ENCODE results near the gene FAM204A.

Gene FAM204A

DNA sequence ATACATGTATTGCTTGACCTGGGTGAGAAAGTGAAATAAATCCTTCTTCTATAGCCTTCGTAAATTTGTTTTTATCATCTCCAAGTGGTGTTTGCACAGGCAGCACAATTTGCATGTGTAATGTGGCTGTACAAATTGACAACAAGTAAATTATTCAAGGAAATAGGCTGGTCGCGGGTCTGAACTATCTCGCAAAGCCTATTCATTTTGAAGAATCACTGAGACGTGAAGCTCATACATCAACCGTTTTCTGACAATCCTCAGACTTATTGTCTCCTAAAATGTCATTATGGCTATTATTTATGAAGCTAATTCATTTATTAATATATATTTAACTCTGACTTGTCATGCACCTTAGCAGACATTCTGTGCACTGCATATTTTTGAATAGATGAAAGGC lies 16.2 kb upstream of the FAM204A start:
- TF ChIP-seq TAF1 (IDR thresholded peaks at IDR 0.05; ENCODE audit: borderline replicate concordance, insufficient read depth, low read length) (no peak), POLR2AphosphoS5 (IDR thresholded peaks at IDR 0.05; ENCODE audit: low read depth, low read length) (no peak), SIN3A (IDR thresholded peaks at IDR 0.05; ENCODE audit: borderline replicate concordance, insufficient read depth, low read length) (no peak), FOXP2 (optimal IDR thresholded peaks at IDR 0.05; ENCODE audit: borderline replicate concordance, extremely low read depth, extremely low read length, insufficient read depth) (no peak)
- TF ChIP-seq, protein P1, sequence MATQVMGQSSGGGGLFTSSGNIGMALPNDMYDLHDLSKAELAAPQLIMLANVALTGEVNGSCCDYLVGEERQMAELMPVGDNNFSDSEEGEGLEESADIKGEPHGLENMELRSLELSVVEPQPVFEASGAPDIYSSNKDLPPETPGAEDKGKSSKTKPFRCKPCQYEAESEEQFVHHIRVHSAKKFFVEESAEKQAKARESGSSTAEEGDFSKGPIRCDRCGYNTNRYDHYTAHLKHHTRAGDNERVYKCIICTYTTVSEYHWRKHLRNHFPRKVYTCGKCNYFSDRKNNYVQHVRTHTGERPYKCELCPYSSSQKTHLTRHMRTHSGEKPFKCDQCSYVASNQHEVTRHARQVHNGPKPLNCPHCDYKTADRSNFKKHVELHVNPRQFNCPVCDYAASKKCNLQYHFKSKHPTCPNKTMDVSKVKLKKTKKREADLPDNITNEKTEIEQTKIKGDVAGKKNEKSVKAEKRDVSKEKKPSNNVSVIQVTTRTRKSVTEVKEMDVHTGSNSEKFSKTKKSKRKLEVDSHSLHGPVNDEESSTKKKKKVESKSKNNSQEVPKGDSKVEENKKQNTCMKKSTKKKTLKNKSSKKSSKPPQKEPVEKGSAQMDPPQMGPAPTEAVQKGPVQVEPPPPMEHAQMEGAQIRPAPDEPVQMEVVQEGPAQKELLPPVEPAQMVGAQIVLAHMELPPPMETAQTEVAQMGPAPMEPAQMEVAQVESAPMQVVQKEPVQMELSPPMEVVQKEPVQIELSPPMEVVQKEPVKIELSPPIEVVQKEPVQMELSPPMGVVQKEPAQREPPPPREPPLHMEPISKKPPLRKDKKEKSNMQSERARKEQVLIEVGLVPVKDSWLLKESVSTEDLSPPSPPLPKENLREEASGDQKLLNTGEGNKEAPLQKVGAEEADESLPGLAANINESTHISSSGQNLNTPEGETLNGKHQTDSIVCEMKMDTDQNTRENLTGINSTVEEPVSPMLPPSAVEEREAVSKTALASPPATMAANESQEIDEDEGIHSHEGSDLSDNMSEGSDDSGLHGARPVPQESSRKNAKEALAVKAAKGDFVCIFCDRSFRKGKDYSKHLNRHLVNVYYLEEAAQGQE (IDR thresholded peaks at IDR 0.05; ENCODE audit: insufficient read depth in 1 of 2, low read depth in 2 of 2, low read length in 2 of 2) = no peak

DNA sequence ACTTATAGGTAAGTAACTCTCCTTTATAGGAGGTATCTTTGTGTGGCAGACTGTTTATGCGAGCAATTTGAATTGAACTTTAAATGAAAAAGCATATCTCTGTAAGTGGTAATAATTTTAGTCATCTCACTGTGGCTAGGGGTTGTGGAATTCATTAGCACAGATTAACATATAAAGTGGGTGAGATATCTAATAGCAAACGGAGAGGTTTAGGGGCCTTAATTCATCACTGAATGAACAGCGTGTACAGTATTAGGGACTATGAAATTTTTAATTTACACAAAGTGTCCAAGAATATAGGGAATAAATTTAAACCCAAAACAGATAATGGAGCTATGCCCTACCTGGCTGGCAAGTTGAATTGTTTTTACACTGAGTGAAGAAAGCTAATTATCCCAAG lies 15.7 kb upstream of the FAM204A start:
- TF ChIP-seq TAF1 (IDR thresholded peaks at IDR 0.05; ENCODE audit: borderline replicate concordance, insufficient read depth, low read length) (no peak), POLR2AphosphoS5 (IDR thresholded peaks at IDR 0.05; ENCODE audit: low read depth, low read length) (no peak), FOXP2 (optimal IDR thresholded peaks at IDR 0.05; ENCODE audit: borderline replicate concordance, extremely low read depth, extremely low read length, insufficient read depth) (no peak), SIN3A (IDR thresholded peaks at IDR 0.05; ENCODE audit: borderline replicate concordance, insufficient read depth, low read length) (no peak)
- TF ChIP-seq, protein P1 (IDR thresholded peaks at IDR 0.05; ENCODE audit: insufficient read depth in 1 of 2, low read depth in 2 of 2, low read length in 2 of 2) = no peak

DNA sequence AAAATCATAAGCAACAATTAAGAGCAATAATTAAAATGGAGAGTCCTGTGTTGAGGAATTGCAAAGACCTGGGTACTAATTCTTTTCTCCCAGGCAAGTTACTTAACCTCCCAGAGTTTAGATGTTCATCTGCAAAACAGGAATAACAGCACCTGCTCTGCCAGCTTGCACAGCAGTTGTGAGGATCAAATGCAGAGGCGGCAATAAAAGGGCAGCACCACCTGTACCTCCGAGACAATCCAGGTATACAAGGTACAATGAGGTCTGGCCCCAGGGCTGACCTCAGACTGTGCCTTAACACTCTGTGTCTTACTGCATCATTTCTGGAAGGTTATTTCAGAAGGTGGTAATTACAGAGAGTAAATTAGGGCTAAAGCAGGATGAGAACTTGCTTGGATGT lies 14.5 kb upstream of the FAM204A start:
- TF ChIP-seq FOXP2 (optimal IDR thresholded peaks at IDR 0.05; ENCODE audit: borderline replicate concordance, extremely low read depth, extremely low read length, insufficient read depth) (no peak), TAF1 (IDR thresholded peaks at IDR 0.05; ENCODE audit: borderline replicate concordance, insufficient read depth, low read length) (no peak)
- TF ChIP-seq, protein P1 (IDR thresholded peaks at IDR 0.05; ENCODE audit: insufficient read depth in 1 of 2, low read depth in 2 of 2, low read length in 2 of 2) = no peak

DNA sequence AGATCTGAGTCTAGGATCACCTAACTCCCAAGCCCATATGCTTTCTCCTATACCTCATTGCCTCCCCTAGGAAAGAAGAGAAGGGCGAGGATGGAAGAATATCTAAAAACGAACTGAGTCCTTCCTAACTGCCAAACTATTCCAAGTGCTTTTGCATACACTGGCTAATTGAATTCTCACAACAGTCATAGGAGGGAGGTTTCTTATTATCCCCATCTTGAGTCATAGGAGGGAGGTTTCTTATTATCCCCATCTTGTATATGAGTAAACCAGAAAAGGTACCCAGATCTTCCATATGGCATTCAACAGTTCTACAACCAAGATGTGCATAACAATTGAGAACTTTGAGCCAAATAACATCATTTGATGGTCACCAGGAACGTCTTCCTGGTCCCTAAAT lies 13.1 kb upstream of the FAM204A start:
- TF ChIP-seq POLR2AphosphoS5 (IDR thresholded peaks at IDR 0.05; ENCODE audit: low read depth, low read length) (no peak), TAF1 (IDR thresholded peaks at IDR 0.05; ENCODE audit: borderline replicate concordance, insufficient read depth, low read length) (no peak)
- TF ChIP-seq, protein P1 (IDR thresholded peaks at IDR 0.05; ENCODE audit: insufficient read depth in 1 of 2, low read depth in 2 of 2, low read length in 2 of 2) = no peak

DNA sequence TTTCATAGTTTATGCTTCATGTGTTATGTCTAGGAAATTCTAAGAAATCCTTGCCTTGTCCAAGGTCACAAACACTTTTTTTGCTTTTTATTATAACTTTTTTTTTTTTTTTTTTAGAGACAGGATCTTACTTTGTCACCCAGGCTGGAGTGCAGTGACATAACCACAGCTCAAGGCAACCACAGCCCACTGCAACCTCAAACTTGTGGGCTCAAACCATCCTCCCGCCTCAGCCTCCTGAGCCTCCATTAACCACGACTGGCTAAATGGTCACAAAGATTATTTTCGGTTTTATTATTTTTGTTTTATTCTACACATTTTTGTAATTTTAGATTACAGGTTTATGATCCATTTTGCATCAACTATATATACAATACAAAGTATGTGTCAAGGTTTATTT lies 7.1 kb upstream of the FAM204A start:
- TF ChIP-seq FOXP2 (optimal IDR thresholded peaks at IDR 0.05; ENCODE audit: borderline replicate concordance, extremely low read depth, extremely low read length, insufficient read depth) = no peak
- TF ChIP-seq TAF1 (IDR thresholded peaks at IDR 0.05; ENCODE audit: borderline replicate concordance, insufficient read depth, low read length) = no peak
- TF ChIP-seq, protein P1 (IDR thresholded peaks at IDR 0.05; ENCODE audit: insufficient read depth in 1 of 2, low read depth in 2 of 2, low read length in 2 of 2) = no peak
- TF ChIP-seq POLR2AphosphoS5 (IDR thresholded peaks at IDR 0.05; ENCODE audit: low read depth, low read length) = no peak
- TF ChIP-seq SIN3A (IDR thresholded peaks at IDR 0.05; ENCODE audit: borderline replicate concordance, insufficient read depth, low read length) = no peak

Data from PFSK-1 (cell line).